Stimulated activated CD4-positive, alpha-beta T cell treated with anti-CD3 and anti-CD28 coated beads, Interleukin-4, amount 100 ng/mL, for 24 hours (primary cell): Measurements from ENCODE around the gene PPP1R2.
"Not testable (repeated sequence)": the region's sequence is repeated elsewhere in the genome, so short reads cannot be mapped to it uniquely, and the experiment has no call there.

Experiments
- DNase-seq: peaks from one replicate; pipeline ENCODE4 v3.0.0-alpha.2; 2020

PPP1R2 gene

DNA sequence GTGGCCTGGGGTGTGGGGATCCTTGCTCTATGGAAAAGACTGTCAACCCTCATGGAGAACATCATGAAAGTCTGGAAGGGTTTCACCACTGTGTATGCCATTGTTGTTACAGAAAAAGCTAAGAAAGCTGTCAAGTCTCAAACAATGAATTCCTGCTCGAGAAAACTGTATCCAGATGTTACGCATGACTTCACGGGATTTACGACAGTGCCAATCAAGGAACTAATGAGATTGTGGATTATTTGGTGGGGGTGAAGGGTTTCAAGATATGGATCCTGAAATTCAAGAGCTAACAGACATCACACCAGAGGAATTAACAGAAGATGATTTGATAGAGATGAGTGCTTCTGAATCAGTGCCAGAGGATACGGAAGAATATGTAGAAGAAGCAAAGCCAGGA, 7.8 kb downstream of the PPP1R2 start:
- no peak for DNase-seq

DNA sequence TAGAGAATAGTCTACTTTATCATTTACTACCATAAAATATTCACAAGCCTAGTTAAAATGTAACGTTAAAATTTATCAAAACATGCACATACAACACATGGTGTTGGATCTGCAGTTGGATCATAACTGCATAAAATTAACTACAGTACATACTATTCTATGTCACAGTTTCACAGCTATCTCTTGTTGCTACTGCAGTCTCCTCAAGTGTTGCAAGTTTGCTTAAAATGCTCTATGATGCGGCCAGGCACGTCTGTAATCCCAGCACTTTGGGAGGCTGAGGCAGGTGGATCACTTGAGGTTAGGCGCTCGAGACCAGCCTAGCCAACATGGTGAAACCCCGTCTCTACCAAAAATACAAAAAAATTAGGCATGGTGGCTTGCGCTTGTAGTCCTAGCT, 10.3 kb downstream of the PPP1R2 start:
- no peak for DNase-seq

DNA sequence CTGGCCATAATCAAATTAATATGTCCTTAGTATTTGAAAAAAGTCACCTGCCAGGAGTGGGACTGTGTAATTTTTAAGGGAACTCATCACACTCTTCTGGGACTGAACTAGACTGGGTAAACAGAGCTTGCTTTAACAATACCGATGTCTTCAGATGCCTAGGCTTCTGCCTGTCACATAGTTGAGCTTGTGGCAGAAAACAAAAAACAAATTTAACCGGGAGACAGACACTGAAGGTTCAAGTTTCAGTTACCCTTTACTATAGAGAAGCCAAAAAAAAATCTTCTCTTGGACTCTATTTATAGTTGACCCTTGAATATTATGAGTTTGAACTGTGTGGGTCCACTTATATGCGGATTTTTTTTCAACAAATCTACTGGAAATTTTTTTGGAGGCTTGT, 10.8 kb downstream of the PPP1R2 start:
- no peak for DNase-seq

DNA sequence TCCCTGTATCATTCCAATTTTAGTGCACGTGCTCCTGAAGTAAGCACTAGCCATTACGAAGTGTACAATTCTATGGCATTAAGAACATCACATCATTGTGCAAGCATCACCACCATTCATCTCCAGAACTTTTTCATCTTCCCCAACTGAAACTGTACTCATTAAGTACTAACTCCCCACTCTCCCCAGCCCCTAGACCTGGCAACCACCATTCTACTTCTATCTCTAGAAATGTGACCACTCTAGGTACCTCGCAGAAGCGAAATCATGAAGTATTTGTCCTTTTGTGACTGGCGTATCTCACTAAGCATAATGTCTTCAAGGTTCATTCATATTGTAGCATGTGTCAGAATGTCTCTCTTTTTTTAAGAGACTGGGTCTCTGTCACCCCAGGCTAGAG, 11.4 kb downstream of the PPP1R2 start:
- DNase-seq, result no peak

DNA sequence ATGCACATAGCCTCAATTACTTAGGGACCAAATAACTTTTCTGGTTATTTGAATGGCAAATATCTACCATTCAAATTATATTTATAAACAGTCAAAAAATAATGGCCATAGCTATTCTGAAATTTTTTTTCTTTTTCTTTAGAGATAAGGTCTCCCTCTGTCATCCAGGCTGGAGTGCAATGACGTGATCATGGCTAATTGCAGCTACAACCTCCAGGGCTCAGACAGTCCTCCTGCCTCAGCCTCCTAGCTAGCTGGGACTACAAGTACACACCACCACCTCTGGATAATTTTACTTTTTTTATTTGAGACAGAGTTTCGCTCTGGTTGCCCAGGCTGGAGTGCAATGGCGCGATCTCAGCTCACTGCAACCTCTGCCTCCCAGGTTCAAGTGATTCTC, 16.6 kb downstream of the PPP1R2 start:
- no peak for DNase-seq

DNA sequence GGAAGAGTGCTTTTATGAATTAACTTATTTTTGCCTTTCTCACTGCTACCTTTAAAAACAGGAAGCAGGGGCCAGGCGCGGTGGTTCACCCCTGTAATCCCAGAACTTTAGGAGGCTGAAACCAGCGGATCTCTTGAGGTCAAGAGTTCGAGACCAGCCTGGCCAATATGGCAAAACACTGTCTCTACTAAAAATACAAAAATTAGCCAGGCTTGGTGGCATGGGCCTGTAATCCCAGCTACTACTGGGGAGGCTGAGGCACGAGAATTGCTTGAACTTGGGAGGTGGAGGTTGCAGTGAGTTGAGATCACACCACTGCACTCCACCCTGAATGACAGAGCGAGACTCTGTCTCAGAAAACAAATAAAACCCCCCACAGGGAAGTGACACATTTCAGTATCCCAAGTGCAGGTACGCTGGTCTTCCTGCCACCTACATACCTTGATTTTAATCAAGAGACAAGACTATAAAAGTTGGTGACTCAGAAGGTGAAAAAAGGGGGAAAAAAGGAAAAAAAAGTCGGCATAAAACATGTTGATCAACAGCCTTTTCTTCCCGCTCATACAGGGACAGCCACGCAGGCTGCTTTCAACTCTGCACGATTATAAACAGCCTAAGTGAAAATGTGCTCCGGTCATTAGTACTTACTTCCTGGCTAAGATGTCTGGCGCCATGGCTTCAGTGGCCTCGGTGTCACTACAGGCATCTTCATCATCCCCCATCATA, 18.8 kb downstream of the PPP1R2 start:
- DNase-seq, result peak; percentile 43

DNA sequence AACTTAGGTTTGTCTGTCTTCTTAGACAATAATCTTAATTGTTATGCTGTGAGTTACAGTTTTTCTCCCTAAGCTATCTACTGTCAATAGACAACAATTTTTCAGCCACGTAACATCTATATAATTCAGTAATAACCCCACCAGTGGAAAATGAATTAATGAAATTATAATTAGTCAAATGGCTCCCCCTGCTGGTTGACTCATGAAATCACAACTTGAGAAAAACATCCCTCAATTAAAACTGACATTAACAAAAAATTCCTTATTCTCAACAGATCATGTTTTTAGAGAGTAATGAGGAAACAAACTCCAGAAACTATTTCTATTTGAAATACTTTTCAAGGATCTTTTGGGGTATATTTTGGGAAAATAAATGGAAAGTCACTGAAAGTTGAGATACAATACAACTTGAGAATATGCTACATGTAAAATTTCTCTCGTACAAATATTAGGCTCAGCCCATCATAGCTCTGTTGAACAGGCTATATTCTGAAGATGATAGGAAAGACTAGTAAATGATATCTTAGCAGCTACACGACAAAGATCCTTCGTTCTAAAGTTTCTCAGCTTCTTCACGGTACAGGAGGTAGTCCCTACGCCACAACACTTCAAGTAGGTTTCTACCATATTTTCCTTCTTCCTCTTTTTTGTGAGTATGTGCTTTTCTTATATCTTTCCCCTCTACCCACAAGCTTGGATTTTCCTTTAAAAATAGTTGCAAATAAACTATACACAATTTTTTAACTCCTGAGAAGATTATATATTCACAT, 20.7 kb downstream of the PPP1R2 start:
- peak; percentile 51 for DNase-seq

DNA sequence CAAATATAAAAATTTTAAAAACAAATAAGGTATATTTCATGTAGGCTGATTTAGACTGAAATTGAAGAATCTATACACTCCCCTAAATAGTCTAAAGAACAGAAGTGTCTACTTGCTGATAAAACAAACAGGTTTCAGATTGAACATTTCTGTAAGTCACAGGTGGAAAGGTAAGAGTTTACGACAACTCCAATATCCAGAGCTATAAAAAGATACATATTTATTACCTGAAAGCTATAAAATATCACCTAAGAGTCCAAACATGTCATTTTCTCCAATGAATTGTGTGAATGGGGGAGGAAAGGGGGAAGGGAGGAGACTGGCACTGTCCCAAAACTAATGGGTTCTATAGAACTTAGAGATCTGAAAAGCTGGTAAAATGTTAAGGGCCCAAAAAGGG, 26.1 kb downstream of the PPP1R2 start:
- DNase-seq, result no peak

DNA sequence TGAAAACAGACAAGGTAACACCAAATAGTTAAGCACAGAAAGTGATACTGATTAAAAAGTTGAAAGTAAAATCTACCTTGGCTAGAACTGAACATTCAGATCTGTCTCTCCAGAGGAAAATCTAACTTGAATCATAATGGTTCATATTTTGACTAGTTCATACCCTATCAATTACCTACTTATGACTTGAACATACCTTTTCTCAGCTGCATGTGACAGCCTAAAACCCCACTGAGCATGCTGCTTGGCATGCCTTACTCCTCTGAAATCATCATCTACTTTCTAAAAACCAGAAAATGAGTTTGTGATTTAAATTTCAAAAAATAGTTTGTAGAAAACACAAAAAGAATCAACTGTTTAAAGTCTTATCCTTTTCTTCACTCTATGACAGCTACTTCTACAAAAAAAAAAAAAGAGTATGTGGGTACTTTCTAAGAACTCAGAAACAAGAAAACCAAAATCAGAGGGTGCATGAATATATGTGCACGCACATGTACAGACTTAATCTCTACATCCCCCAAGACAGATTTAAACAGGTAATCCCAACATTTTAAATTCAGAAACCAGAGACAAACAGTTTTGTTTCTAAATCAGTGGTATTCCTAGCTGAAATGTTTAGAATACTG, 28.4 kb downstream of the PPP1R2 start:
- DNase-seq, result not testable (repeated sequence)

DNA sequence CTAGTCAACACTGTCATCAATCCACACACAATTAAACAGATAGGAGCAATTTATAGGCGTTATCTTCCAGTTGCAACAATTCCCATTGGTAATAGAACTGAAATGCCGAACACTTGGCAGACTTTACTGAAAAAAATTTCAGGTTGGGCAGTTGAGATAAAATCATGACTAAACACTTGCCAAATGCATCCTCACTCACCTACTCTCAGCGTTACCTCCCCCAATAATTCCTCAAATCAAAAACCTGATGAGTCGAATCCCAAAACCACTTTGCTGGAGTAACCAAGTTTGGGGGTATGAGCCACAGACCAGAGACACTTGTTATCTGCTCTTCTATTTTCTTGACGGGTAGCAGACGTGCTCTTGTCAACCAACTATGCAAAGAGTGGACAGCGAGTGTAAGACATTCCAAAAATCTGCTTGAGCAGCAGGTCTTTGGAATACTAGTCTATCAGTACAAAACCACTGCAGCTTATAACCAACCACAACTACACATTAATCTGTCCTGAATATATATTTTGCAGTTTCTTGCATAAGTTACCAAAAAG, 30.3 kb downstream of the PPP1R2 start:
- no peak for DNase-seq

DNA sequence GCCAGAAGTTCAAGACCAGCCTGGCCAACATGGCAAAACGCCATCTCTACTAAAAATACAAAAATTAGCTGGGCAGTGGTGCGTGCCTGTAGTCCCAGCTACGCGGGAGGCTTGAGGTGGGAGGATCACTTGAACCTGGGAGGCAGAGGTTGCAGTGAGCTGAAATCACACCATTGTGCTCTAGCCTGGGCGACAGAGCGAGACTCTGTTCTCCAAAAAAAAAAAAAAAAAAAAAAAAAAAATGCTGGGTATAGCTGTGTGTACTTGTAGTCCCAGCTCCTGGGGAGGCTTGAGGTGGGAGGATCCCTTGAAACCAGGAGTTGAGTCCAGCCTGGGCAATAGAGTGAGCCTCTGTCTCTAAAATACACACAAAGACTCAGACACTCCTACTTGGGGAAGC, 32.0 kb downstream of the PPP1R2 start:
- DNase-seq, result no peak

DNA sequence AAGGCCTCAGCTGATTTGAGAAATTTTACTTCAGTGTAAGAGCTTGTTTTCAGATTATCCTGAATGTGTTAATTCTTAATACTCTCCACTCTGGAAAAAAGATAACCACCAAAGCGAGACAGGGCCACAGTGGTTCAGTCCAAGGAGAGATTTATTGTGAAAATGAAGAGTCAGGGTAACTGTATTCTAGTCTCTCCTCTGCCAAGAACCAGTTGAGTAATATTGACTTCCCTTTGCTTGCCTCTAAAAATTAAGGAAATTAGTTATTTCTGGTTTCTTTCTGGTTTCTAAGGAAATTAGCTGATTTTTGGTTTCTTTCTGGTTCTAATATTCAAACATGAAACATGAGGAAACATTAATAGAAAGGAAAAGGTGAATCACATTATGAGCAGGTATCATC, 34.9 kb downstream of the PPP1R2 start:
- DNase-seq, result no peak

DNA sequence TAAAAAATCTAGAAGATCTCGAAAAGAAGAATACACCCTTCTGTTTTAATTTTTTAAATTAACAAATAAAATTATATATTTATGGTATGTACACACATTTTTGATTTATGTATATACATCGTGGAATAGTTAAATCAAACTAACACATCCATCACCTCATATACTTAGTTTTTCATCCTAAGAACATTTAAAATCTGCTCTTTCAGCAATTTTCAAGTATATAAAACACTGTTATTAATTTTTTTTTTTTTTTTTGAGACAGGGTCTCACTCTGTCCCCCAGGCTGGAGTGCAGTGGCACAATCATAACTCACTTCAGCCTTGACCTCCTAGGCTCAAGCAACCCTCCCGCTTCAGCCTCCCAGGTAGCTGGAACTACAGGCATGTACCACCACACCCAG, 67.5 kb downstream of the PPP1R2 start:
- DNase-seq, result no peak

DNA sequence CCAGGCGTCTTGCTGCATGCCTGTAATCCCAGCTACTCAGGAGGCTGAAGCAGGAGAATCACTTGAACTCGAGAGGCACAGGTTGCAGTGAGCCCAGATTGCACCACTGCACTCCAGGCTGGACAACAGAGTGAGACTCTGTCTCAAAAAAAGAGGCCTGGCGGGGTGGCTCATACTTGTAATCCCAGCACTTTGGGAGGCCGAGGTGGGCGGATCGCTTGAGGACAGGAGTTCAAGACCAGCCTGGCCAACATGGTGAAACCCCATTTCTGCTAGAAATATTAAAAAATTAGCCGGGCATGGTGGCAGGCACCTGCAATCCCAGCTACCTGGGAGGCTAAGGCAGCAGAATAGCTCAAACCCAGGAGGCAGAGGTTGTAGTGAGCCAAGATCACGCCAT, 68.0 kb downstream of the PPP1R2 start:
- not testable (repeated sequence) for DNase-seq

DNA sequence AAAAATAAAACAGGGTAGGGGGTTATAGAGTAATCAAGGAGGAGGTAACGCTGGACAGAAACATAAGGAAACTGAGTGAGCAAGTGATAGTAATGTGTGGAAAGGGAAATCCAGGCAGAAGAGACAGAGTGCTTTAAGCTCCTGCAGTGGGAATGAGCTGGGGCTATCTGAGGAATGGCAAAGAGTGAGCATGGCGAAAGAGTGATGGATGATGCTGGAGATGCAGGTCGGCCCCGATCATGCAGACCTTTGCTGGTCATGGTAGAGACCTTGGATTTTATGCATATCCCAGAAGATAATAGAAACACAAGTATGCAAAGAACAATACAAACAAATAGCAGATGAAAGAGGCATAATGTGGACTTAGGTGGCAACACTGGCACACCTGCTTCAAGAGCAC, 74.3 kb downstream of the PPP1R2 start:
- no peak for DNase-seq

DNA sequence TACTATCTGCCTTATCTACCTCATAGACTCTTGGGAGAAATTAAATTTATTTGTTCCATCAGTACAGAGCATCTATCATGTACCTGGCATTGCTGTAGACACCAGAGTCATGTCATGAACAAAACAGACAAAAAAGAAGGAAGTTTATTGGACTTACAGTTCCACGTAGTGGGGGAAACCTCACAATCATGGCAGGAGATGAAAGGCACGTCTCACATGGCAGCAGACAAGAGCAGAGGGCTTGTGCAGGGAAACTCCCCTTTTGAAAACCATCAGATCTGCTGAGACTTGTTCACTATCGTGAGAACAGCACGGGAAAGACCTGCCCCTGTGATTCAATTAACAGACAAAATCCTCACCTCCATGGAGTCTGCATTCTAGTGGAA, 74.7 kb downstream of the PPP1R2 start:
- no peak for DNase-seq

DNA sequence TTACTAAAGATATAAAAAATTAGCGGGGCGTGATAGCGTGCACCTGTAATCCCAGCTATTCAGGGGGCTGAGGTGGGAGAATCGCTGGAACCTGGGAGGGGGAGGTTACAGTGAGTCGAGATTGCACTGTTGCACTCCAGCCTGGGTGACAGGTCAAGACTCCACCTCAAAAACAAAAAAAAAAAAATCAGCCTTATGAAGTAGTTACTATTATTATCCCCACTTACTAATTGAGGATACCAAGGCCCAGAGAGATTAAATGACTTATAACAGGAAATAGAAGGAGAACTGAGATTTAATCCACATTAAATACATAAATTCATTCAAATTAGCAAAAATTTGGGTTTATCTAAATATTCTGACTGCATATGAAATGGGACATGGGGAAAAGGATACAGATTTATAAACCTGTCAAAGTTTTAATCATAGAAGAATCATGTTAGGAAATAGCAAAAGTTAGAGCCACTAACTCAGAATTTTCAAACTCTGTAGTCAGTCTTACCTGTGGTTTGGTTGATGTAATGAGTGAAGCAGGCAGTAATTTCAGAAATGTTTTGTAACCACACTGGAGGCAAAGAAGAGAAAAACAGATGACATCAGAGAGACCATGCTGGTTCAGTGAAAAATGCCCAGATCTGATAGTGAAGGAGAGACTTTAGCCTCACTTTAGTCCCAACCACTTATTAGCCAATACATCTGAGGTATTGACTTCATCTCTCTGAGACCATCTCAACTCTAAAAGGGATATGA, 75.3 kb downstream of the PPP1R2 start:
- no peak for DNase-seq

DNA sequence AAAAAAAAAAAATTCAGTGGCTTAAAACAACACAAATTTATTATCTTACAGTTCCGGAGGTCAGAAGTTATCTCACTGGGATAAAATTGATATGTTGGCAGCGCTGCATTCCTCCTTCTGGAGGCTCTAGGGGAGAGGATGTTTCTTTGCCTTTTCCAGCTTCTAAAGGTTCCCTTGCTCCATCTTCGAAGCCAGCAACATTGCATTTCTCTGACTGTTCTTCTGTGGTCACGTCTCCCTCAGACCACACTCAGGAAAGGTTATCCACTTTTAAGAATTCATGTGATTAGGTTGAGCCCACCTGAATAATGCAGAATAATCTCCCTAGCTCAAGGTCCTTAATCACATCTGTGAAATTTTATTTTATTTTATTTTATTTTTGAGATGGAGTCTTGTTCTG, 76.9 kb downstream of the PPP1R2 start:
- DNase-seq, result no peak
